Stimulated activated CD8-positive, alpha-beta memory T cell treated with anti-CD3 and anti-CD28 coated beads, Interleukin-7, amount 100 ng/mL, for 4 hours (primary cell): ENCODE measurements around the gene HPX.

ENCODE experiments used
- DNase-seq, 2 donors: peaks; one replicate each; pipeline ENCODE4 v3.0.0-alpha.2; 2020; ENCODE audit warnings: low read depth in 2 of 2

HPX gene

DNA sequence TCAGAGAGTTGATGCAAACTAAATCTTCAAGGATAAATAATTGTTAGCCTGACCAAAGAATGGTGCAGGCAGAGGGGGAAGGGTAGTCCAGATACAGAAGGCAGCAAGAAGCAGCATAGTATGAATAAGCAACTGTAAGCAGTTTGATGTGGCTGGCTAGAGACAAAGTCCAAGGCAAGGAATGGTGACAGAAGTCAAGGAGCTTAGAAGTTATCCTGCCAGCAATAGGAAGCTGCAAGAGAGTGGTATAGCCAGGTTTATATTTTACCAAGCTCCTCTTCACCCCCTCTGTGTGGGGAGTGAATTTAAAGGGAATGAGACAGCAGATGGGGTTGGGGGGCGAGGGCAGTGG lies 18.3 kb upstream of the HPX start:
- DNase-seq: no peak

- no peak for DNase-seq
Observed at GRCh38 chr11:6458352-6459098, 17.7 kb upstream of the HPX start.

DNA sequence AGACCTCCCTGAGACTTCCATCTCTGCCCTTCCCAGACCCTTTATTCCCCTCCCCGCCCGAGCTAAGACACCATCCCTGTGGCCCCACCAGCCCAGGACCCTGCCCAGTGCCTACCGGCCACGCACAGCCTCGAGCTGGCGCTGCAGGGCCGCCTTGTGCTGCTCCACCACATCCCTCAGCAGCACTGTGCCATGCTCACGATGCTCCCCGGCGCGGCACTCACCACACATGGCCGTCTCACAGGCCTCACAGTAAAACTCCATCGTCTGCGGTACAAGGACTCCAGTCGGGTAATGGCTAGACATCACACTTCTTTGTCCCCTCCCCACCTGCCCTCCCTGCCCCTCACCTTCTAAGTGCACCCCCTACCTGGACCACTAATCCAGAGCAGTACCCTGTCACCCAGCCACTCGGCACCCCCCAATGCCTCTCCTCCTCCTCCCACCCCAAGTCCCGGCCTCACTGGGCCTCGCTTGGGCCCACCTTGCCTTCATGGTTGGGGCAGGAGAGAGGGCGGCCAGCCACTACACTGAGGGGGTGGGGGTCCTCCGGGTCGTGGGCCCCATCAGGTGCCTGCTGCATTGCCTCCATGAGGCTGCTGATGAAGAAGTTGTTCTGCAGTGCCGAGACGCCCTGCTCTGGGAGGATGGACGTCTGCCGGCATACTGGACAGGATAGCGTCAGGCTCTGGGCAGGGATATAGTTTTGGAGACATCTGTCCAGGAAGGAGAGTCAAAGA lies 17.0 kb upstream of the HPX start:
- no peak for DNase-seq

DNA sequence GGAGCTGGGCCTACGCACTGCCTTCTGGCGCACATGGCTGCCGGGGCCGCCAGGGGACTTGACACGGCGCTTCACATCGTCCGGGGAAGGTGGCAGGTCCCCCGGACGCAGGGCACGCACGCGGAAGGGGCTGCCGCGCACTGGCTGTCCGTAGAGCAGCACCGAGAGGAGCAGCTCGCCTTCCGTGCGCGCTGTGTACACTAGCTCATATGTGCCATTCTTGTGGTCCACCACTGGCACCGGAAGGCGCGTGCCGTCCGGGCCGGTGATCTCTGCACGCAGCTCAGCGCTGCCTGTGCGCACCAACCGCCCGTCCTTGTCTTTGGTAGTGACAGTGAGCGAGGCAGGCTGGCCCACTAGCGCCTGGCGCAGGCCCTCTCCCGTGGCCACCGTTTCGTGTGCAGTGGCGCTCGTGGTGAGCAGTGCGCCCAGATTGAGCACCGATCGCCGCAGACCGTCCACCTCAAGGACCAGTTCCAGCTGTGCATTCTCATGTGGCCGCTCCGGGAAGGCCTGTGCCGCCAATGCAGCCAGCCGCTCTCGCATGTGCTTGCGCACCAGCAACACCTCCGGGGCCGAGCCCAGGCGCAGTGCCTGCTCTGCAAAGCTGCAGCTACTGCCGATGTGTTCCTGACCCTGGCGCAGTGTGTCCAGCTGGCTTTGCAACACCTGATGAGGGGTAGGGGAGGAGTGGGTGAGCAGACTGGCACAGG lies 15.7 kb upstream of the HPX start:
- DNase-seq: no peak

DNA sequence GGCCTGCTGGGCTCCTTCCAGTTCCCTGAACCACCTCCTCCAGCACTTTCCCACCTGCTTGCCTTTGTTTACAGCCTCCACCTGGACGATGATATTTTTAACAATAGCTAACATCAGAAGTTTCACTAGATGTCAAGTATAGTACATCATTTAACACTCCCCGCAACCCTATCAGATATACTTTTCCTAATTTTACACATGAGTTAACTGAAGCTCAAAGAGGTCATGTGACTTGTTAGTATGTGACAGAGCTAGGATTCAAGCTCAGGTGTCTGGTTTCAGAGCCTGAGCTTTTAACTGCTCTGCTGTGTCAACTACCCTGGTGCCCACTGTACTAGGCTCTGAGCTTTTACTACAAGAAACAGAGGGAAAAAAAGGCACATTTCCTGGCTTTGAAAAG lies 14.3 kb upstream of the HPX start:
- DNase-seq: no peak

- no peak for DNase-seq
Observed at GRCh38 chr11:6453152-6453551, 12.4 kb upstream of the HPX start.

DNA sequence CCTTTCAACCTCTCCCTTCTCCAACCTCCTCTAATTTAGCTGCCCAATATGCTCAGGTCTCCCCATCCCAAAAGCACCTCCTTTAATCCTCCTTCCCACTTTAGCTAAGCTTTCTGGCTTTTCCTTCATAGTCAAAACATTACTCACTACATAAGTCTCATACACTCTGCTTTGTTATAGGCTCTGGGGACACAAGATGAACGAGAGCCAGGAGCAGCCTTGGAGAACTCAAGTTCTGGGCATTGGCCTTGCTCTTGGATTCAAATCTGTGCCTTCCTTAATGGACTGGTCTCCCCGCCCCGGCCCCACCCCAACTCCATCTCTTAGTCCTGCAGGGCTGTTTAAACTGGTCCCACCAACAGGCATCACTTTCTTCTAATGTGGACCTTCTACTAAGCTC lies 11.4 kb upstream of the HPX start:
- DNase-seq: no peak

DNA sequence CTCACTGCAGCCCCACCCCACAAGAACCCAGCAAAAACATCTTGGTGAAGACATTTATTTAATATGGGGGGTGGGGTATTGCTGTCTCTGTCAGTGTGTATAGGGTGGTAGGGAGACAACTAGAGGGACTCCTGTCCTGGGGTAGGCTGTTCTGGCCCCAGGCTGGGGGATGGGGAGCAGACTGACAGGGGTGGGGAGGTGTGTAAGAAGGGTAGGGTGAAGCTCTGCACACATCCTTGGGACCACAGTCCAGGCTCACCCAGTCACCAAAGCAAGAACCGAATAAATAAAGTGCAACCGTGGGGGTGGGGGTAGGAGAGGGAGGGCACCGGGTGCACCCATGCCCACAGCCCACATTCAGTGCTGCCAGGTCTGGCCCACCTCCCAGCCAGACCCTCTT lies 7.8 kb upstream of the HPX start:
- DNase-seq: no peak

DNA sequence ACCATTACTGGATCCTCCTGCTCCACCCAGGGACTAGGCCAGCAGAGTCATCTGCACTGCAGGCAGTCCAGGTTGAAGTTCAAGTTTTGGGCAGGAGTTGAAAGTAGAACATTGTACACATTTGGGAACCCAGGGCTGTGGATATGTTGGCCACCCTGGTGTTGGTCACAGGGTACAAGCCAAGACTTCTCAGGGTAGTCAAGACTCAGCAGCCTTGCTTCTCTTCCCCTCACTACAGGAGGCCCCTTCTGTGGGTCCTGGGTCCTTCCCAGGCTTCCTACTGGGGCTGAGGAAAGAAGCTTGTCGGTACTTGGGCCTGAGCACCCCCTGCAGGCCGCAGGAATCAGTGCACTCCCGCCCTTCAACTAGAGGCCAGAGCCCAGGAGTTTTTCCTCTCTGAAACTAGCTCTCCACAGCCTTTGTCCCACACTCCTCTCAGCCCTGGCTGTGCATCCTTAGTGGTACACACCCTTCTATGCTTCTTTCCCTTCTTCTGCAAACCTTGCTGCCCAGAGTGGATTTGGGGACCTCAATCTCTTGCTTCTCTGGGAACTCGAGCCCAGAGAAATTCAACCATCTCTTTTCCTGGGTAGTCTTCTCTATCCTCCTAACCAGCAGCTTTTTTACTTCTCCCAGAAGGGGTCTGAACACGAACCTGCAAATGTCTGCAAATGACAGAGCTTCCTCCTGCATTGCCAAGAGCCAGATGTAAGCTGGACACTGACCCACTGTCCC lies 2.6 kb upstream of the HPX start:
- peak; percentile 7 to 30 for DNase-seq

DNA sequence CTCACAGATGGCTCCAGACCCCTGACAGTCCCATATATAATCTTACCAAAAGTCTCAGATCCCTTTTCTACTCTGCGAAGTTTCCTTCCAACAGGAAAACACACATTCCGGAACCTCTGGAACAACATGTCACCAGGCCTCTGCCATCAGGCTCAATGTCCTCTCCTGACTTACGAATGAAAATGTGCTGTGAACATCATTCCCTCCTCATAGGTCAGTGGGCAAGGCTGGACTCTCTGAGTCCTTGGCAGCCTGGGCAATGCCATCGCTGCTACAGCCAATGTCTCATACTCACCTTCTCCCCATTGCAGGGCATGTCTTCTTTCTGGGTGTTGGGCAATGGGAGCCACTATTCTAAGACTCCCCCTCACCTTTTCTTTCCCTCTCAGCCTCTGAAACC lies 1.7 kb upstream of the HPX start:
- DNase-seq: no peak

GRCh38 chr11:6438979-6439571 lies 1.7 kb downstream of the HPX start:
- no peak for DNase-seq

- no peak for DNase-seq
Observed at GRCh38 chr11:6437993-6438392, 2.8 kb downstream of the HPX start.

DNA sequence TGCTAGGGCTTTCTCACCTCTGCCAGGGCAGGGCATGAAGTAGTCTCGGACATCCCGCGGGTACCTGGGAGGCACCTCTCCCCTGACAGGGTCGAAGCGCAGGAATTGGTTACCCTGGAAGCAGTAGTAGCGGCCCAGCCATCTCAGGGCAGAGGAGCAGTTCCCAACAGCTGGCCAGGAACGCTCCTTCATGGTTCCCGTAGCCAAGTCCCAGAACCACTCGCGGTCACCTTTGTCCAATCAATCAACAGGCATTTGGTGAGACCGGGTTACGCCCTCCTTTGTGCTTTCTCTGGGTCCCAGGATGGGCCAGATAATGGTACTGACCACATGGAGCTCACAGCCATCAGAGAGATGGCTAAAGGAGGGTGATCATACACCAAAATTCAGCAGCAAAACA lies 3.4 kb downstream of the HPX start:
- DNase-seq: no peak

- no peak for DNase-seq
Observed at GRCh38 chr11:6433998-6434660, 6.7 kb downstream of the HPX start.

- no peak for DNase-seq
Observed at GRCh38 chr11:6431861-6432260, 8.9 kb downstream of the HPX start.

DNA sequence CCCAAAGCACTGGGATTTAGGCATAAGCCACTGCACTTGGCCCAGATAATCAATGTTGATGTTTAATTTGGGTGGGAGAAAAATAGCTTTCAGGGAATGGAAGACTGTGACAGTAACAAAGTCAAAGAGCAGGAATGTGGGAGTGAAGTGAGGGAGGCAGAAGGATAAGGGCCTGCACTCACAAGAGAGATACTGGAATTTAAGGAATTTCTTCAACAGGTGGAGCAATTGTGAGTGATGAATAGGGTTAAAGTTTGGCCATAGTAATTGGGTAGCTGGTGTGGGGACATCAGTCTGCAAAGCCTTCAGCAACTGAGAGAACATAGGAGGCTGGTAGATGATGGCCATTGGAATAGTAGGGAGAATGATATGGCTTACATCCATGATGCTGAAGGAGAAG lies 13.3 kb downstream of the HPX start:
- DNase-seq: no peak

DNA sequence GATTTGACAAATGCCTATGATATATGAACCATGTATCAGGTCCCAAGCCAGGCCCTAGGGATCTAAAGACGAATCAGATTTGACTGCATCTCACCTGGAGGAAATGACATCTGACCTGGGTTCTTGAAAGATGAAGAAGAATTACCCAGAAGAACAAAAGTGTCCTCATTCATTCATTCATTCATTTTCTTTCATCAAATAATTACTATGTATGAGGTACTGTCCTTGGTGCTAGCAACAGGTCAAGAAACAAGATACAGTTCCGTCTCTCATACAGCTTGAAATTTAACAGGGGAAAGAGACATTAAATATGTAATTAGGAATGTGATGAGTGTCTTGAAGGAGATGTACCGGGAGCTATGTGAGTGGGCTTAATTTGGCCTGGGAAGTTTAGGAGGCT lies 20.1 kb downstream of the HPX start:
- no peak for DNase-seq

- DNase-seq: peak in 1 of 2 donors; percentile 59
Observed at GRCh38 chr11:6419009-6419631, 21.7 kb downstream of the HPX start, which contains the start of gene APBB1. APBB1 (minus strand) TSS chr11:6419094; CDS start chr11:6411347, 7,747 bp downstream.

DNA sequence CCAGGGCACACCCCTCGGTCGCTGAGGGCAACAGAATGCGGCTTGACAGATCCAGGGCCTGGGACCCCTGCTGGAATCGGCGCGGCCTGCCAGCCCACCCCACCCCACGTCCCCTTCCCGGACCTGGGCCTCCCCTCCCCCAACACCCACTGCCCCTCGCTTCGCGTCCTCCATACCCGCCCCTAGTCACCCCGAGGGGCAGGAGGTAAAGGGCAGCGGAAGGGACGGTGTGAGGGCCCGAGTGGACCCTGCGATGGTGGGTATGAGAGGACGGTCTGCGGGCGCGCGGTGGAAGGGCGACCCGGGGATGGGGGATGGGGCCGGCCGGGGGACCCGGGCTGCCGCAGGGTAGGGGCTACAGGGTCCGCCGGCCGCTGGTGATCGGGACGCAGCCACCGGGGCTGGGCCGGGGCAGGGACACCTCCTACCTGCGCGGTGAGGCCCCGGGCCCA lies 22.2 kb downstream of the HPX start:
- DNase-seq: no peak

GRCh38 chr11:6417907-6418556 lies 22.8 kb downstream of the HPX start:
- no peak for DNase-seq
